K562 (cell line): ENCODE measurements around the gene ALDH9A1. TPM values are rescaled to one million over a fixed set of nuclear protein-coding genes. Genes with fewer than 3 reads are reported as not detected.

Source experiments
- ETV5 ChIP-seq: sonication (generic); formaldehyde crosslinking; IDR thresholded peaks from 2 replicates; pipeline ENCODE4 v1.4.0; 2020; ENCODE audit warnings: low read depth, mild to moderate bottlenecking, missing genetic modification reagents
- KLF13 ChIP-seq: fragments of 450-650 bp; IDR thresholded peaks from 2 replicates; pipeline ENCODE4 v1.6.1; 2016; ENCODE audit warnings: missing genetic modification characterization, low read depth, mild to moderate bottlenecking, missing compliant biosample characterization, moderate library complexity, borderline replicate concordance
- LARP7 ChIP-seq: fragments of 450-650 bp; IDR thresholded peaks from 2 replicates; pipeline ENCODE4 v1.6.1; 2016
- NBN ChIP-seq: fragments of 450-650 bp; IDR thresholded peaks from 2 replicates; pipeline ENCODE4 v1.6.1; 2016; ENCODE audit warnings: low read depth, mild to moderate bottlenecking
- RERE ChIP-seq: sonication (generic); formaldehyde crosslinking; IDR thresholded peaks from 2 replicates; pipeline ENCODE4 v1.8.0; 2023; ENCODE audit warnings: missing genetic modification reagents, mild to moderate bottlenecking, borderline replicate concordance
- TCF15 ChIP-seq: fragments of 250-450 bp; sonication (Bioruptor Pico); IDR thresholded peaks from 2 replicates; pipeline ENCODE4 v1.8.0; 2022; ENCODE audit warnings: moderate library complexity, mild to moderate bottlenecking, inconsistent platforms
- TEAD1 ChIP-seq, 2 experiments: fragments of 450-650 bp in 1 of 2; sonication (generic) in 1 of 2; formaldehyde crosslinking; IDR thresholded peaks; 2 replicates each; pipeline versions ENCODE4 v1.4.0 to v1.8.0; 2020 to 2022; ENCODE audit warnings: mild to moderate bottlenecking in 2 of 2, missing genetic modification reagents in 1 of 2
- ZNF354B ChIP-seq: fragments of 250-450 bp; sonication (Bioruptor Pico); IDR thresholded peaks from 2 replicates; pipeline ENCODE4 v1.4.0; 2020
- polyA plus RNA-seq, 8 experiments: library from polyadenylated mRNA; depleted of rRNA in 4 of 8; stranded (reverse) in 5 of 8; unstranded in 3 of 8; fragments of >200 nt; fragmentation: Nextera tagmentation in 2 of 8; fragmentation: Illumina TruSeq in 1 of 8; extraction: Ambion mirVana in 2 of 8; extraction: Trizol in 1 of 8; gene quantifications; 2 replicates each; pipeline versions ENCODE4 v1.2.1 to v1.2.3, GENCODE V29; 2011 to 2014; ENCODE audit warnings: inconsistent platforms in 1 of 8, missing spikeins in 1 of 8
- total RNA-seq, 7 experiments: library from RNA; depleted of rRNA in 6 of 7; stranded (reverse); fragments of >200 nt in 6 of 7; fragmentation: Illumina TruSeq in 2 of 7; extraction: Trizol in 2 of 7; gene quantifications; 2 replicates each; pipeline versions ENCODE4 v1.2.1 to v1.2.3, GENCODE V29; 2011 to 2021; ENCODE audit warnings: low replicate concordance in 1 of 7
- TF ChIP-seq, protein P1 (sequence below): sonication (generic); formaldehyde crosslinking; IDR thresholded peaks from 2 replicates; pipeline ENCODE4 v1.4.0; 2020; ENCODE audit warnings: mild to moderate bottlenecking, missing genetic modification reagents
- TF ChIP-seq, protein P2 (sequence below): fragments of 450-650 bp; IDR thresholded peaks from 2 replicates; pipeline ENCODE4 v1.6.1; 2017; ENCODE audit warnings: antibody characterized with exemption, mild to moderate bottlenecking

The ALDH9A1 gene
- total and polyA plus RNA-seq, 9 of the 15 experiments (the other 6 are each of a cell fraction or from before 2014, with no cell fraction given): 26.5 to 54.3 (median 39.2) TPM

GRCh38 chr1:165697881-165698760 is at the start of gene ALDH9A1 (continued):
- TF ChIP-seq, protein P1, sequence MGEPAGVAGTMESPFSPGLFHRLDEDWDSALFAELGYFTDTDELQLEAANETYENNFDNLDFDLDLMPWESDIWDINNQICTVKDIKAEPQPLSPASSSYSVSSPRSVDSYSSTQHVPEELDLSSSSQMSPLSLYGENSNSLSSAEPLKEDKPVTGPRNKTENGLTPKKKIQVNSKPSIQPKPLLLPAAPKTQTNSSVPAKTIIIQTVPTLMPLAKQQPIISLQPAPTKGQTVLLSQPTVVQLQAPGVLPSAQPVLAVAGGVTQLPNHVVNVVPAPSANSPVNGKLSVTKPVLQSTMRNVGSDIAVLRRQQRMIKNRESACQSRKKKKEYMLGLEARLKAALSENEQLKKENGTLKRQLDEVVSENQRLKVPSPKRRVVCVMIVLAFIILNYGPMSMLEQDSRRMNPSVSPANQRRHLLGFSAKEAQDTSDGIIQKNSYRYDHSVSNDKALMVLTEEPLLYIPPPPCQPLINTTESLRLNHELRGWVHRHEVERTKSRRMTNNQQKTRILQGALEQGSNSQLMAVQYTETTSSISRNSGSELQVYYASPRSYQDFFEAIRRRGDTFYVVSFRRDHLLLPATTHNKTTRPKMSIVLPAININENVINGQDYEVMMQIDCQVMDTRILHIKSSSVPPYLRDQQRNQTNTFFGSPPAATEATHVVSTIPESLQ: peak; percentile 74
- TF ChIP-seq RERE (CRISPR knock-in tag) (no peak), KLF13 (tag) (0 out of 2 replicates have a peak, but pooled peaks have one; percentile 26), NBN (peak; percentile 51; the same call in 1 of the 2 replicates), ETV5 (CRISPR knock-in tag) (peak; percentile 82), ZNF354B (CRISPR knock-in tag) (no peak), TEAD1 (CRISPR knock-in tag; IDR thresholded peaks at IDR 0.05) (0 out of 4 replicates have a peak, but pooled peaks of 1 of the 2 experiments have one; percentile 13), TCF15 (CRISPR knock-in tag) (no peak), LARP7 (peak; percentile 95; the same call in 1 of the 2 replicates)
- TF ChIP-seq, protein P2, sequence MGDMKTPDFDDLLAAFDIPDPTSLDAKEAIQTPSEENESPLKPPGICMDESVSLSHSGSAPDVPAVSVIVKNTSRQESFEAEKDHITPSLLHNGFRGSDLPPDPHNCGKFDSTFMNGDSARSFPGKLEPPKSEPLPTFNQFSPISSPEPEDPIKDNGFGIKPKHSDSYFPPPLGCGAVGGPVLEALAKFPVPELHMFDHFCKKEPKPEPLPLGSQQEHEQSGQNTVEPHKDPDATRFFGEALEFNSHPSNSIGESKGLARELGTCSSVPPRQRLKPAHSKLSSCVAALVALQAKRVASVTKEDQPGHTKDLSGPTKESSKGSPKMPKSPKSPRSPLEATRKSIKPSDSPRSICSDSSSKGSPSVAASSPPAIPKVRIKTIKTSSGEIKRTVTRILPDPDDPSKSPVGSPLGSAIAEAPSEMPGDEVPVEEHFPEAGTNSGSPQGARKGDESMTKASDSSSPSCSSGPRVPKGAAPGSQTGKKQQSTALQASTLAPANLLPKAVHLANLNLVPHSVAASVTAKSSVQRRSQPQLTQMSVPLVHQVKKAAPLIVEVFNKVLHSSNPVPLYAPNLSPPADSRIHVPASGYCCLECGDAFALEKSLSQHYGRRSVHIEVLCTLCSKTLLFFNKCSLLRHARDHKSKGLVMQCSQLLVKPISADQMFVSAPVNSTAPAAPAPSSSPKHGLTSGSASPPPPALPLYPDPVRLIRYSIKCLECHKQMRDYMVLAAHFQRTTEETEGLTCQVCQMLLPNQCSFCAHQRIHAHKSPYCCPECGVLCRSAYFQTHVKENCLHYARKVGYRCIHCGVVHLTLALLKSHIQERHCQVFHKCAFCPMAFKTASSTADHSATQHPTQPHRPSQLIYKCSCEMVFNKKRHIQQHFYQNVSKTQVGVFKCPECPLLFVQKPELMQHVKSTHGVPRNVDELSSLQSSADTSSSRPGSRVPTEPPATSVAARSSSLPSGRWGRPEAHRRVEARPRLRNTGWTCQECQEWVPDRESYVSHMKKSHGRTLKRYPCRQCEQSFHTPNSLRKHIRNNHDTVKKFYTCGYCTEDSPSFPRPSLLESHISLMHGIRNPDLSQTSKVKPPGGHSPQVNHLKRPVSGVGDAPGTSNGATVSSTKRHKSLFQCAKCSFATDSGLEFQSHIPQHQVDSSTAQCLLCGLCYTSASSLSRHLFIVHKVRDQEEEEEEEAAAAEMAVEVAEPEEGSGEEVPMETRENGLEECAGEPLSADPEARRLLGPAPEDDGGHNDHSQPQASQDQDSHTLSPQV: 0 out of 2 replicates have a peak, but pooled peaks have one; percentile 22
